Endothelial cell of umbilical vein (primary cell): ENCODE results near the gene AJM1. TPM values are rescaled to one million over a fixed set of nuclear protein-coding genes. Genes with fewer than 3 reads are reported as not detected.

Source experiments
- BruUV-seq: library from RNA; stranded (reverse); fragments of 400-500 nt; replicated peaks from 2 replicates; lab custom pipeline; 2021; lab: Mats Ljungman, UMichigan
- CTCF ChIA-PET: fragments of 300-600, 350-600 bp; sonication (Branson Sonifier 250); formaldehyde crosslinking; loops from one replicate; lab custom pipeline; 2021; ENCODE audit warnings: antibody characterized with exemption, inconsistent platforms; lab: Charles Lee
- POLR2A ChIA-PET: fragments of 300-600, 350-600 bp; sonication (Branson Sonifier 250); formaldehyde crosslinking; loops from one replicate; lab custom pipeline; 2021; ENCODE audit warnings: antibody characterized with exemption, inconsistent platforms; lab: Charles Lee
- DNase-seq: peaks from one replicate; pipeline ENCODE4 v3.0.0-alpha.2; 2011; ENCODE audit warnings: low read depth, low spot score
- FAIRE-seq: peaks from 2 replicates; lab custom pipeline; 2011; peaks lifted over from hg19 to GRCh38; lab: Jason Lieb, UNC
- H2AFZ ChIP-seq: 2 replicates; pipeline ENCODE4 v1.6.0; 2012; ENCODE audit warnings: low read depth, low read length, control low read depth, inconsistent platforms
- H3K27ac ChIP-seq: 2 replicates; pipeline ENCODE4 v1.5.1; 2011; ENCODE audit warnings: low read depth, mild to moderate bottlenecking, control low read depth, low read length, moderate library complexity; ENCODE audit not compliant: insufficient read depth
- H3K27me3 ChIP-seq, 2 experiments: 2 replicates each; pipeline versions ENCODE4 v1.6.0 to v1.6.1; 2011; ENCODE audit warnings: low read length in 2 of 2, mixed read lengths in 1 of 2; ENCODE audit not compliant: control insufficient read depth in 2 of 2, insufficient read depth in 2 of 2
- H3K36me3 ChIP-seq, 2 experiments: 2 replicates in 1 of 2; 3 replicates in 1 of 2; pipeline ENCODE4 v1.5.1; 2011; ENCODE audit warnings: low read length in 2 of 2, mild to moderate bottlenecking in 1 of 2, moderate library complexity in 1 of 2; ENCODE audit not compliant: control insufficient read depth in 2 of 2, insufficient read depth in 2 of 2; ENCODE audit errors: extremely low read depth in 1 of 2
- H3K4me1 ChIP-seq: 3 replicates; pipeline ENCODE4 v1.5.1; 2011; ENCODE audit warnings: mild to moderate bottlenecking, low read length; ENCODE audit not compliant: control insufficient read depth, insufficient read depth; ENCODE audit errors: extremely low read depth
- H3K4me2 ChIP-seq: 2 replicates; pipeline ENCODE4 v1.6.1; 2011; ENCODE audit warnings: low read length, control low read depth, mixed read lengths; ENCODE audit not compliant: insufficient read depth
- H3K4me3 ChIP-seq, 3 experiments: fragments of 200-600 bp in 1 of 3; sonication (generic), shearing (Covaris generic) in 1 of 3; replicated peaks in 1 of 3; 2 replicates each; pipeline ENCODE4 v1.5.1; 2011 to 2016; ENCODE audit warnings: control low read depth in 3 of 3, low read length in 3 of 3, mild to moderate bottlenecking in 2 of 3, inconsistent platforms in 1 of 3, low read depth in 1 of 3, moderate library complexity in 1 of 3; ENCODE audit not compliant: insufficient read depth in 1 of 3
- H3K79me2 ChIP-seq: 2 replicates; pipeline ENCODE4 v1.6.0; 2012; ENCODE audit warnings: low read length, inconsistent platforms; ENCODE audit not compliant: control insufficient read depth, insufficient read depth
- H3K9ac ChIP-seq: replicated peaks from 2 replicates; pipeline ENCODE3; 2011; ENCODE audit warnings: low read length, control low read depth; ENCODE audit not compliant: insufficient read depth; ENCODE audit errors: extremely low read depth
- H3K9me1 ChIP-seq: replicated peaks from 3 replicates; pipeline ENCODE4 v1.6.0; 2011; ENCODE audit warnings: mild to moderate bottlenecking, low read length; ENCODE audit not compliant: control insufficient read depth, insufficient read depth; ENCODE audit errors: extremely low read depth
- H3K9me3 ChIP-seq: replicated peaks from 2 replicates; pipeline ENCODE4 v1.5.1; 2012; ENCODE audit warnings: low read length, inconsistent platforms; ENCODE audit not compliant: control insufficient read depth, insufficient read depth
- H4K20me1 ChIP-seq: replicated peaks from 2 replicates; pipeline ENCODE3; 2011; ENCODE audit warnings: mild to moderate bottlenecking, low read length; ENCODE audit not compliant: control insufficient read depth, insufficient read depth; ENCODE audit errors: extremely low read depth
- EZH2 ChIP-seq: IDR thresholded peaks from 2 replicates; pipeline ENCODE4 v1.6.1; 2012; ENCODE audit warnings: borderline replicate concordance, low read depth, mild to moderate bottlenecking, moderate library complexity, low read length, inconsistent platforms; ENCODE audit not compliant: severe bottlenecking
- GATA2 ChIP-seq: IDR thresholded peaks from 2 replicates; pipeline ENCODE4 v1.7.0; 2011; ENCODE audit warnings: low read depth, mild to moderate bottlenecking, moderate library complexity, mixed read lengths, low read length; ENCODE audit not compliant: insufficient read length, insufficient read depth
- JUN ChIP-seq: IDR thresholded peaks from 2 replicates; pipeline ENCODE4 v1.6.1; 2011; ENCODE audit warnings: borderline replicate concordance, low read depth; ENCODE audit not compliant: insufficient read length, insufficient read depth
- MYC ChIP-seq: IDR thresholded peaks from one replicate; pipeline ENCODE4 v1.6.1; 2011; ENCODE audit warnings: mild to moderate bottlenecking, low read depth, low read length
- POLR2A ChIP-seq: IDR thresholded peaks from 2 replicates; pipeline ENCODE4 v1.6.1; 2012; ENCODE audit warnings: low read depth, mild to moderate bottlenecking, control low read depth, low read length
- POLR2AphosphoS5 ChIP-seq: IDR thresholded peaks from 2 replicates; pipeline ENCODE4 v1.6.1; 2012; ENCODE audit warnings: low read depth, mild to moderate bottlenecking, control low read depth, low read length, moderate library complexity; ENCODE audit not compliant: insufficient read depth
- dilution Hi-C: fragments of 300-500 bp; cut with MboI; formaldehyde crosslinking; loops from one replicate; pipeline ENCODE4 v1.15.0; 2019; ENCODE audit warnings: low sequenced_read_pairs; ENCODE audit not compliant: extremely low pct_ligation_motif_present
- intact Hi-C: fragments of 100-400 bp; cut with micrococcal nuclease; formaldehyde crosslinking; loops from one replicate; pipeline ENCODE4 v1.10.0; 2022
- polyA plus RNA-seq, 4 experiments: library from polyadenylated mRNA; depleted of rRNA in 3 of 4; stranded (reverse) in 3 of 4; unstranded in 1 of 4; fragments of >200 nt; gene quantifications; 2 replicates each; pipeline versions ENCODE4 v1.2.1 to v1.2.3, GENCODE V29; 2011 to 2012; ENCODE audit warnings: missing spikeins in 1 of 4
- total RNA-seq: library from RNA; stranded (reverse); gene quantifications from 2 replicates; pipeline ENCODE4 v1.2.3, GENCODE V29; 2021

The AJM1 gene
- total and polyA plus RNA-seq, 2 donors (not counting 3 experiments of a cell fraction or from before 2014, with no cell fraction given): 0.30 to 1.3 TPM

DNA sequence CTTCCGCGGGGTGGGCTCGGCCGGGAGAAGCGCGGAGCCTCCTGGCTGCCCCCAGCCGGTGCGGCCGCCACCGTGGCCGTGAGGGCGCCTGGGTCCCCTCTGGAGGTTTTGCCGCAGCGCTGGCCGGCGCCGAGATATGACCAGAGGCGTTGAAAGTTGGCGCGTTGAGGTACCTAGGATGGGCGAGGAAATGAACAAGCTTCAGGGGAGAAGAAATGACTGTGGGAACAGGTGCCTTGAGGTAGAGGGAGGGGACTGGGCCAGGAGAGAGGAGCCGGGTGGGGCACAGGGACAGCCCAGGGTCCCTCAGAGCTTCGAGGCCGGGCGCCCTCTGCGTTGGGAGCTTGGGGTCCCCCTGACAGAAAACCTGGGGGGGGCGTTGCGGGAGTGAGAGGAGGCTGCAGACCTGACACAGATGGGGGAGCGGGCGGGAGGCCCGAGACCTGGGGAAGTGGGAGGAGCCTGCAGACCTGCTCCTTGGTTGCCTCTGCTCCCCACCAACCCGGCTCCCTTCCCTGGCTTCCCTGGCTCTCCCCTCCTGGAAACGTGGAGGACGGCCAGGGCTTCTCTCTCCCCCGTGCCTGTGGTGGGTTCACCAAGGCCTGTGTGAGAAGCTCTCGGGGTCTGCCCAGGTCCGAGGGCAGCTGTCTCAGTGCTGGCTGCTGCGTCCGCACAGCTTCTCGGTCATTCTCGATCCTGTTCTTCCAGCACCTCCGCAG lies 20.3 kb upstream of the AJM1 start:
- FAIRE-seq (no peak), DNase-seq (no peak)
- H3K4me2 ChIP-seq: peak overlapping the region; percentile 26
- dilution Hi-C loops: loop anchor here (25.0 kb wide), 1 partner anchor 115 kb away; the partner anchor contains the start of genes C8G and FBXW5
- peak overlapping the region; percentile 38 for H3K9ac ChIP-seq
- H3K9me3 ChIP-seq: no peaks in the 10 kb centered on the region
- H3K27me3 ChIP-seq: no peaks in the 10 kb centered on the region
- no peaks in the 10 kb centered on the region for H3K9me1 ChIP-seq
- peaks cover 2 to 21% of the 10 kb centered on the region in 2 experiments for H3K36me3 ChIP-seq
- TF ChIP-seq EZH2 (no peak), POLR2A (no peak), MYC (no peak), GATA2 (no peak), JUN (no peak), POLR2AphosphoS5 (no peak)
- peak overlapping the region in 1 of 3 experiments; percentile 36 for H3K4me3 ChIP-seq
- ChIA-PET CTCF (interaction anchor here (1.3 to 3.8 kb wide), 2 partner anchors 18 to 21 kb away, joined by 3 to 17 read pairs; partner anchors contain the start of gene AJM1), POLR2A (no interaction called here)
- no TSS peak for BruUV-seq
- intact Hi-C loops: no loop called here
- H3K4me1 ChIP-seq: peaks cover 6% of the 10 kb centered on the region
- no peak overlapping the region for H3K27ac ChIP-seq
- H4K20me1 ChIP-seq: no peaks in the 10 kb centered on the region
- no peak overlapping the region for H2AFZ ChIP-seq
- peaks cover 13% of the 10 kb centered on the region for H3K79me2 ChIP-seq
